CD14-positive monocyte (primary cell): ENCODE data around the gene ZFYVE28. TPM values are rescaled to one million over a fixed set of nuclear protein-coding genes. Genes with fewer than 3 reads are reported as not detected.
A peak's percentile ranks its signal among the peaks of the same experiment; 100 is the strongest.

Source experiments
- DNase-seq, 3 donors: peaks; one replicate each; pipeline ENCODE4 v3.0.0-alpha.2; 2011 to 2022
- H2AFZ ChIP-seq: 2 replicates; pipeline ENCODE4 v1.6.0; 2012; ENCODE audit warnings: mild to moderate bottlenecking, low read depth, low read length, inconsistent platforms; ENCODE audit not compliant: insufficient read depth, poor library complexity, severe bottlenecking
- H3K27ac ChIP-seq, 2 donors: 1 replicate in 1 of 2; 2 replicates in 1 of 2; pipeline ENCODE4 v1.5.1; 2012 to 2013; ENCODE audit warnings: low read length in 2 of 2, control low read depth in 1 of 2, inconsistent platforms in 1 of 2, low read depth in 1 of 2, mild to moderate bottlenecking in 1 of 2
- H3K27me3 ChIP-seq, 2 donors: one replicate each; pipeline versions ENCODE4 v1.6.0 to v1.6.1; 2011 to 2013; ENCODE audit warnings: low read length in 2 of 2; ENCODE audit not compliant: control insufficient read depth in 2 of 2, insufficient read depth in 2 of 2
- H3K36me3 ChIP-seq, 2 donors: replicated peaks in 1 of 2; 1 replicate in 1 of 2; 2 replicates in 1 of 2; pipeline versions ENCODE4 v1.5.1 to v1.6.1; 2012 to 2013; ENCODE audit warnings: low read length in 2 of 2, control low read depth in 1 of 2, inconsistent platforms in 1 of 2, mild to moderate bottlenecking in 1 of 2; ENCODE audit not compliant: insufficient read depth in 2 of 2, control insufficient read depth in 1 of 2
- H3K4me1 ChIP-seq, 2 donors: 1 replicate in 1 of 2; 2 replicates in 1 of 2; pipeline versions ENCODE4 v1.5.1 to v1.6.1; 2012 to 2013; ENCODE audit warnings: low read length in 2 of 2, control low read depth in 1 of 2, inconsistent platforms in 1 of 2, mild to moderate bottlenecking in 1 of 2, moderate library complexity in 1 of 2; ENCODE audit not compliant: insufficient read depth in 2 of 2, control insufficient read depth in 1 of 2
- H3K4me2 ChIP-seq: replicated peaks from 2 replicates; pipeline ENCODE3; 2012; ENCODE audit warnings: low read length, moderate library complexity, mild to moderate bottlenecking; ENCODE audit not compliant: poor library complexity, severe bottlenecking; ENCODE audit errors: extremely low read depth
- H3K4me3 ChIP-seq, 3 experiments: fragments of 200-600 bp in 1 of 3; sonication (generic) in 1 of 3; replicated peaks in 1 of 3; 1 replicate in 2 of 3; 2 replicates in 1 of 3; pipeline ENCODE4 v1.5.1; 2011 to 2013; ENCODE audit warnings: low read length in 3 of 3, mild to moderate bottlenecking in 3 of 3, control low read depth in 2 of 3, low read depth in 2 of 3, inconsistent platforms in 1 of 3, moderate library complexity in 1 of 3
- H3K79me2 ChIP-seq: 2 replicates; pipeline ENCODE4 v1.6.0; 2012; ENCODE audit warnings: mild to moderate bottlenecking, control low read depth, inconsistent platforms, low read length, moderate library complexity; ENCODE audit not compliant: insufficient read depth
- H3K9ac ChIP-seq: 2 replicates; pipeline ENCODE4 v1.6.0; 2017; ENCODE audit warnings: low read length, mild to moderate bottlenecking; ENCODE audit not compliant: insufficient read depth, poor library complexity, severe bottlenecking
- H3K9me3 ChIP-seq, 2 donors: replicated peaks in 1 of 2; 1 replicate in 1 of 2; 2 replicates in 1 of 2; pipeline versions ENCODE4 v1.5.1 to v1.6.1; 2012 to 2013; ENCODE audit warnings: low read length in 2 of 2, control low read depth in 1 of 2; ENCODE audit not compliant: control insufficient read depth in 1 of 2, insufficient read depth in 1 of 2
- H4K20me1 ChIP-seq: 2 replicates; pipeline ENCODE4 v1.6.0; 2012; ENCODE audit warnings: mild to moderate bottlenecking, low read length, control low read depth, moderate library complexity; ENCODE audit not compliant: insufficient read depth
- H3K27ac Mint-ChIP-seq, 7 donors: one replicate each; pipeline ENCODE4 v1.8.0; 2020; ENCODE audit warnings: mild to moderate bottlenecking in 7 of 7, mixed read lengths in 7 of 7, moderate library complexity in 6 of 7, inconsistent platforms in 2 of 7
- H3K27me3 Mint-ChIP-seq, 3 donors: one replicate each; pipeline ENCODE4 v1.8.0; 2021 to 2022; ENCODE audit warnings: low read depth in 3 of 3, mild to moderate bottlenecking in 3 of 3, mixed read lengths in 3 of 3, moderate library complexity in 3 of 3, inconsistent platforms in 1 of 3
- H3K36me3 Mint-ChIP-seq, 2 donors: one replicate each; pipeline ENCODE4 v1.8.0; 2020; ENCODE audit warnings: mixed read lengths in 2 of 2, inconsistent platforms in 1 of 2, mild to moderate bottlenecking in 1 of 2
- H3K4me1 Mint-ChIP-seq: one replicate; pipeline ENCODE4 v1.8.0; 2020; ENCODE audit warnings: mild to moderate bottlenecking, mixed read lengths
- H3K4me3 Mint-ChIP-seq, 2 donors: one replicate each; pipeline ENCODE4 v1.8.0; 2020; ENCODE audit warnings: mild to moderate bottlenecking in 2 of 2, mixed read lengths in 2 of 2, moderate library complexity in 1 of 2
- H3K9me3 Mint-ChIP-seq, 7 donors: one replicate each; pipeline ENCODE4 v1.8.0; 2020 to 2022; ENCODE audit warnings: mixed read lengths in 7 of 7, mild to moderate bottlenecking in 6 of 7, moderate library complexity in 6 of 7, inconsistent platforms in 2 of 7
- CTCF ChIP-seq: fragments of 200-600 bp; IDR thresholded peaks from one replicate; pipeline ENCODE4 v1.8.0; 2022; ENCODE audit warnings: antibody characterized with exemption, mild to moderate bottlenecking
- WGBS: methylation state at CpG from one replicate; pipeline ENCODE4 v1.1.5; 2013; ENCODE audit warnings: missing lambda C conversion rate; ENCODE audit not compliant: insufficient coverage; 5-methylcytosine and 5-hydroxymethylcytosine counted together
- intact Hi-C, 2 donors: fragments of 100-400 bp; cut with micrococcal nuclease; formaldehyde crosslinking; loops; one replicate each; pipeline versions ENCODE4 v1.15.0 to v1.15.1; 2023
- polyA plus RNA-seq, 3 donors: library from polyadenylated mRNA; depleted of rRNA in 1 of 3; unstranded in 2 of 3; stranded (reverse) in 1 of 3; fragments of 300-500 nt in 2 of 3; fragments of >200 nt in 1 of 3; fragmentation: Illumina TruSeq in 2 of 3; gene quantifications; 1 replicate in 2 of 3; 2 replicates in 1 of 3; pipeline ENCODE4 v1.2.3, GENCODE V29; 2012 to 2021

The ZFYVE28 gene
- polyA plus RNA-seq, 3 donors = 1.0 to 4.4 (median 1.1) TPM

DNA sequence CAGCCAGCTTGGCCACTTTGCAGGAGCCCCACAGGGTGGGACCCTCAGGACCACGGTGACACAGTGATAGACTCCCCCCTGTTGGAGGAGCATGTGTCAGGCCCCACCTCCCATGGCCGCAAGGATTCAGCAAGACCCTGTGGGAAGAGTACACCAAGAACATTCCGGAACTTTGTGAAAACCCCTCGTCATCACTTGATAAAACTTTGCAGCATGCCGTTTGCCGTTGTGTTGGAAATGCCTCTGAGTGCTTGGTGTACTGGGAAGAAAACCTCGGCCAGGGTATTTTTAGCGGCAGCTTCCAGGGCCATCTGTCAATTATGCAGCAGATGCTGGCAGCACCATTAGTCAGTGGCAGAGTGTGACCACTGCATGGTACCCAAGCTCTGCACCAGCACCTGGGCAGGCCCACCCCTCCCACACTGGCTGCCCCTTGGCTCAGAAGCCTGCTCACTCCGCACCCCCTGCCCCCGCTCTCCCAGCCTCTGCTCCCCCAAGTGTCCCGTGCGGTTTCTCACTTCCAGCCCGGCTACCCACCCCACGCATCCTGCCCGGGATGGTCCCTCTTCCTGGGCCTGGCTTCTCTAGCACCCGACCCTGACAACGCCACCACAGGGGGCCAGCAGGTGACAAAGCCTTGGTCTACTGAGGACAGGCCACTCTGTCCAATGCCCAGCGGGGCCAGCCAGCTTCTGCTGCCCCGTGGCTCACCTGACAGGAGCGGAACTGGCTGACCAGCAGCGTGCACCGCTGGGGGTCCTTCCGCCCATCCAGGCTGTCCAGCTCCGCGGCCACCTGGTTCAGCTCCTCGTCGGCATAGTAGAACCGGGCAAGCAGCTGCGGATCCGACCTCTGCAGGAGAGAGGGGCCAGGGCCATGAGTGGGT, 65.0 kb downstream of the ZFYVE28 start:
- no peak for TF ChIP-seq CTCF
- Histone ChIP-seq H3K4me2 (no peak overlapping the region), H3K36me3 (no peaks in the 10 kb centered on the region), H3K9me3 (no peaks in the 10 kb centered on the region), H4K20me1 (no peaks in the 10 kb centered on the region), H3K9ac (no peak overlapping the region), H3K27ac (no peak overlapping the region), H3K4me1 (no peaks in the 10 kb centered on the region), H2AFZ (no peak overlapping the region), H3K79me2 (no peaks in the 10 kb centered on the region), H3K4me3 (no peak overlapping the region), H3K27me3 (no peaks in the 10 kb centered on the region)
- Mint-ChIP-seq H3K27ac (no peak overlapping the region), H3K36me3 (no peaks in the 10 kb centered on the region), H3K4me1 (no peaks in the 10 kb centered on the region), H3K9me3 (no peaks in the 10 kb centered on the region), H3K4me3 (no peak overlapping the region), H3K27me3 (peaks cover 0 to 2% (median 1%) of the 10 kb centered on the region in 3 donors)
- WGBS = 90% methylated on average over 27 of the region's 30 CpGs
- intact Hi-C loops = no loop called here
- DNase-seq = peak in 1 of 3 donors; percentile 1

DNA sequence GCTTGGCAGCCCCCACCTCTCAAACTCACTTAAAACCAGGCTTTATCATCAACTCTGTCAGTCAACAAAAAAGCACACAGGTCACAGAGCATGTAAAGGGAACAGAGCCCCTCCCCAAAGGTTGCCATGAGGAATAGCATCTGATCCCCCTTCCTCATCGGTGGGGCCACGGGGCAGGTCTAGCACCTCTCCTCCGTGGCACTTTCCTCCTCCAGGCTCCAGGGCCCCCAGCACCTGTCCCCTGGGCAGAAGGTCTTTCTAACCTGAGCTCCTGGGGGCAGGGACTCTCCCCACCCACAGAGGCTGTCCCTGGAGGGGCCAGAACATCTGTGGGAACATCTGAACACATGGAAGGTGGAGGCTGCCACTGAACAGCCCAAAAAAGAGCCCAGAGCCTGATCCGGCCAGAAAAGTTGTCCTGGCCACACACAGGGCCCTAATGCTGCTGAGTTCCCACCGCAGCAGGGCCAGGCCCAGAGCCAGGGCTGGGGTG, 65.7 kb downstream of the ZFYVE28 start:
- Histone ChIP-seq H3K27ac (no peak overlapping the region), H3K9ac (no peak overlapping the region), H3K36me3 (no peaks in the 10 kb centered on the region), H3K27me3 (no peaks in the 10 kb centered on the region), H3K4me3 (no peak overlapping the region), H3K4me1 (no peaks in the 10 kb centered on the region), H3K79me2 (no peaks in the 10 kb centered on the region), H3K9me3 (no peaks in the 10 kb centered on the region), H4K20me1 (no peaks in the 10 kb centered on the region), H3K4me2 (no peak overlapping the region), H2AFZ (no peak overlapping the region)
- Mint-ChIP-seq H3K4me3 (no peak overlapping the region), H3K27ac (no peak overlapping the region), H3K36me3 (no peaks in the 10 kb centered on the region), H3K9me3 (no peaks in the 10 kb centered on the region), H3K27me3 (peaks cover 0 to 2% (median 1%) of the 10 kb centered on the region in 3 donors), H3K4me1 (no peaks in the 10 kb centered on the region)
- no peak for TF ChIP-seq CTCF
- intact Hi-C loops = no loop called here
- DNase-seq = peak in 1 of 3 donors; percentile 1
- WGBS = 89% methylated on average over 4 of the region's 5 CpGs
